Stimulated activated CD4-positive, alpha-beta T cell treated with anti-CD3 and anti-CD28 coated beads, Interleukin-4, amount 100 ng/mL, for 4 hours (primary cell): ENCODE data around the gene KLRC4.

ENCODE experiments used
- DNase-seq, 2 experiments: peaks; one replicate each; pipeline ENCODE4 v3.0.0-alpha.2; 2020

The KLRC4 gene

DNA sequence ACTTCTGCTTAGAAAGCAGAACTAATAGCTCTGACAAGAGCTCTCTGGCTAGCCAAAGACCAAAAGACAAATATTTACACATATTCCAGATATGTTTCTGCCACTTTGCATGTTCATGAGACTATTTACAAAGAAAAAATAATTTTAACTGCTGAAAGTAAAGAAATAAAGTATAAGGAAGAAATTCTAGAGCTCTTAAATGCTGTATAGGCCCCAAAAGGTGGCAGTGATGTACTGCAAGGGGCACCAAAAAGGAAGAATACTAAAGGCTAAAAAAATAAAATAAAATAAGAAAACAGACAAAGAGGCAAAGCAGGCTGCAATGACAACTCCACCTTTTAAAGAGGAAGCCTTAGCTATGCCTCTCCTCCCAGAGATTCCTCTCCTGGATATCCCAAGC lies 42.7 kb downstream of the KLRC4 start:
- no peak for DNase-seq

DNA sequence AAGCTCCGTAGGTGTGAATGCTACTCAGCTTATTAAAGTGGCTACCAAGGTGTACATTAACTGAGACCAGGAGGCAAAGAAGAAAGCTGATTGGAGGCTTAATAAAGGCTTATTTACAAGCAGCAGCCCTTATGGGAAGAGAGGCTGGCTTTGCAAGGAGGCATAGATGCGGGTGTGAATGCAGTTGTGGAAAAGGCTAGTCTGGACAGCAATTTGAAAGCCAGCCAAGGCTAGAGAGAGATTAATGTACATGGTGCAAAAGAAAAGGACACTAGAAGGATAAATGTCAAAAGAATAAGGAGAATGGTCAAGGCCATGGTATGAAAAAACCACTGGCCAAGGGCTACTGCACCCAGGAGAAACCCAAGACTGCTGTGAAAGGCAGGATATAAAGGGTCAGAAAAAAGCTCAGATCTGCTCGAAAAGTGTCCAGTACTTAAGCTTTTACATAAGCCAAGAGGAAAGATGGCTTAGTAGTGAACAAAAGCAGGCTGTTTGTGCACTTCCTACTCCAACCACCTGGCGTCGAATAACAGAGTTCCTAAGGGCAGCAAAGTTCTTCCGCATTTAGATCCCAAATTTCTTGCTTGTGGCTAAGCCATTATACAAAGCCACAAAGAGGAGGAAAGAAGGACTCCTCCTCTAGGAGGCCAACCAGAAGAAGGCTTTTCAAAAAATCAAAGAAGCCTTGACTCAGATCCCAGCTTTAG lies 43.7 kb downstream of the KLRC4 start:
- DNase-seq = no peak

GRCh38 chr12:10364815-10365622 lies 44.5 kb downstream of the KLRC4 start:
- peak; percentile 27 to 62 for DNase-seq

DNA sequence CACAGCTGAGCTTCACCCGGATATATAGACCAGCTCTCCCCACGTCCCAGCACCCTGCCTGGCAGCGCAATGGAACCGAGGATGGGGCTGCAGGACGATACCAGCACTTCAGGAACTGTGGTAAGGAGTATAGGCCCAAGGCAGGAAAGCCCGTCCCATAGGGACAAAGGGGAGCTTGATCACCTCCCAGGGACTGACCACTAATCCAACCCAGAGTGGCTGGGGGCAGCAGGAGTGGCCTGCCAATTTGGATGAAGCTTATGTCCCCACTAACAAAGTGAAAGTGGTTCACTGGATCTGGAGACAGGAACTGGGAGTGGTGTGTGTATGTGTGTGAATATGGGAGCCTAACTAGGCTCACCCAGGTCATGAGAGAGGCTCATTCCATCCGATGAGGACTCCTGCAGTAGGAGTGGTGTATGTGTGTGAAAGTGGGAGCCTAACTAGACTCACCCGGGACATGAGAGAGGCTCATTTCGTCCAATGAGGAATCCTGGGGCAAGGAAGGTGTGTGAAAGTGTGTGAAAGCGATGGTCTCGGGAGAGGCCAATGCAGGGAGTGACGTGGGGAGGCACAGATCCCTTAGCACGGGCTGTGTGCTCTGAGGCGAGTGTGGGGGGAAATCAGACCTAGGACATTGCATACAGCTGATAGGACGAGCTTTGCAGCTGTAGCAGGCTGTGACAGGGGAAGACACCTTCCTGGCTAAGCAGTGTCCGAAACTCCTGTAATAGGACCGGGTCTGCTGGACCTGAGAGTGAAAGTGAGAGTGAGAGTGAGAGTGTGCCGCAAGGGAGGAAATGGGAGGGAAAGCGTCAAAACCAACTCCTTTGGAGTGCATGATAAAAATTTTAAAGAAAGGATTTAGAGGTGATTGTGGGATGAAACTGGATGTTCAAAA lies 45.4 kb downstream of the KLRC4 start:
- peak in 1 of 2 experiments; percentile 5 for DNase-seq

DNA sequence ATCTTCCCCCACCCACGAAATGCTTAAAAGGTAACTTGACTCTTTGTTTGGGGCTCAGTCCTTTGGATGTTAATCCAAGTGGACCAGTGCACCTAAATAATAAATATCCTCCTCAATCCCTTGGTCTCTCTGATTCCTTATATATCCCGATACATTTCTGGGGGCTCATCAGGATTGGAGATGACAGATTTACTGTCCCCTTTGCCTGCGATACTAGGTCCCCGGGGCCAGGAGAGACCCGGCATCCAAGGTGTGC lies 46.0 kb downstream of the KLRC4 start:
- no peak for DNase-seq

GRCh38 chr12:10362828-10363657 lies 46.5 kb downstream of the KLRC4 start:
- no peak for DNase-seq

DNA sequence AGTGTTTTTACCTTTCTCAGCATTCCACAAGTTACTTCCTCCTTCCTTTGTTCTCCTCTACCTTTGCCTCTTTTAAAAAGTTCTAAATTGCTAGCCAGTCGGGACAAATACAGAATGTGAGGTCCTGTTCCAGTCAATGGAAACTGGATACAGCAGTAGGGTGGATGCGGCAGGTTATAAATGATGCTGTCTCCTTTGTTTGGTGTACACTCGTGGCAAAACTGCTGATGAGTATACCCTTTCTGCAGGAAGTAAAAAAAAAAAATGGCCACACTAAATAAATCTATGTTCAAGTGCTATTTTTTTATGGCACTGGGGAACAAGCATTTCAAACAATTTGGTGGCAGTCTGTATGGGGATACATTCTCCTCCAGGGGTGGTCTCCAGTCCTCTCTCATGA lies 47.2 kb downstream of the KLRC4 start:
- no peak for DNase-seq

GRCh38 chr12:10361622-10362021 lies 47.9 kb downstream of the KLRC4 start:
- DNase-seq = no peak

GRCh38 chr12:10361084-10361483 lies 48.5 kb downstream of the KLRC4 start:
- no peak for DNase-seq

- no peak for DNase-seq
Observed at GRCh38 chr12:10358969-10359368, 50.6 kb downstream of the KLRC4 start.

GRCh38 chr12:10358131-10358530 lies 51.4 kb downstream of the KLRC4 start:
- DNase-seq = no peak
